MCF 10A (cell line): ENCODE results near the gene LY9. TPM values are rescaled to one million over a fixed set of nuclear protein-coding genes. Genes with fewer than 3 reads are reported as not detected.

Experiments
- BruUV-seq: library from RNA; stranded (reverse); fragments of 400-500 nt; replicated peaks from 2 replicates; lab custom pipeline; 2021; lab: Mats Ljungman, UMichigan
- CTCF ChIA-PET: fragments of 300-600 bp; sonication (Branson Sonifier 250); formaldehyde crosslinking; extraction: SDS; loops from one replicate; lab custom pipeline; 2021; ENCODE audit warnings: antibody characterized with exemption, inconsistent platforms; lab: Yijun Ruan, JAX
- POLR2A ChIA-PET: fragments of 300-600, 350-650 bp; sonication (Branson Sonifier 250); formaldehyde crosslinking; extraction: SDS; loops from one replicate; lab custom pipeline; 2020; ENCODE audit warnings: antibody characterized with exemption, inconsistent platforms; lab: Yijun Ruan, JAX
- DNase-seq: peaks from one replicate; pipeline ENCODE4 v3.0.0-alpha.2; 2018; ENCODE audit not compliant: unreplicated experiment
- H3K27ac Mint-ChIP-seq: one replicate; pipeline ENCODE4 v1.8.0; 2022; ENCODE audit warnings: mild to moderate bottlenecking, low read depth, mixed read lengths; ENCODE audit not compliant: unreplicated experiment
- H3K27me3 Mint-ChIP-seq: one replicate; pipeline ENCODE4 v1.8.0; 2022; ENCODE audit warnings: mixed read lengths; ENCODE audit not compliant: insufficient read depth, unreplicated experiment
- H3K36me3 Mint-ChIP-seq: one replicate; pipeline ENCODE4 v1.8.0; 2022; ENCODE audit warnings: mild to moderate bottlenecking, moderate library complexity, mixed read lengths; ENCODE audit not compliant: insufficient read depth, unreplicated experiment
- H3K4me1 Mint-ChIP-seq: one replicate; pipeline ENCODE4 v1.8.0; 2022; ENCODE audit warnings: mixed read lengths; ENCODE audit not compliant: insufficient read depth, unreplicated experiment
- H3K4me3 Mint-ChIP-seq: one replicate; pipeline ENCODE4 v1.8.0; 2022; ENCODE audit warnings: mild to moderate bottlenecking, moderate library complexity, mixed read lengths; ENCODE audit not compliant: unreplicated experiment
- H3K9me3 Mint-ChIP-seq: one replicate; pipeline ENCODE4 v1.8.0; 2022; ENCODE audit warnings: mixed read lengths; ENCODE audit not compliant: unreplicated experiment
- intact Hi-C: fragments of 100-400 bp; cut with micrococcal nuclease; formaldehyde crosslinking; loops from 2 replicates; pipeline ENCODE4 v1.14.1; 2022
- total RNA-seq: library from RNA; stranded (reverse); gene quantifications from 2 replicates; pipeline ENCODE4 v1.2.3, GENCODE V29; 2022
- TF ChIP-seq, protein P1 (sequence below): fragments of 200-600 bp; IDR thresholded peaks from one replicate; pipeline ENCODE4 v1.8.0; 2022; ENCODE audit warnings: antibody characterized with exemption, mild to moderate bottlenecking; ENCODE audit not compliant: unreplicated experiment

Gene LY9
- total RNA-seq, 1 experiment from 2014 or later = not detected

- Mint-ChIP-seq H3K27me3 (no peaks in the 10 kb centered on the region), H3K27ac (no peak overlapping the region), H3K4me1 (no peaks in the 10 kb centered on the region), H3K36me3 (no peaks in the 10 kb centered on the region), H3K4me3 (no peak overlapping the region), H3K9me3 (peaks cover 8% of the 10 kb centered on the region)
- DNase-seq = no peak
- intact Hi-C loops = no loop called here
- CTCF ChIA-PET = interaction anchor here (0.6 to 6.9 kb wide), 9 partner anchors 10 to 256 kb away, joined by 3 to 51 read pairs (median 5); no protein-coding TSS in a partner anchor
- no TSS peak for BruUV-seq
- POLR2A ChIA-PET = no interaction called here
- TF ChIP-seq, protein P1, sequence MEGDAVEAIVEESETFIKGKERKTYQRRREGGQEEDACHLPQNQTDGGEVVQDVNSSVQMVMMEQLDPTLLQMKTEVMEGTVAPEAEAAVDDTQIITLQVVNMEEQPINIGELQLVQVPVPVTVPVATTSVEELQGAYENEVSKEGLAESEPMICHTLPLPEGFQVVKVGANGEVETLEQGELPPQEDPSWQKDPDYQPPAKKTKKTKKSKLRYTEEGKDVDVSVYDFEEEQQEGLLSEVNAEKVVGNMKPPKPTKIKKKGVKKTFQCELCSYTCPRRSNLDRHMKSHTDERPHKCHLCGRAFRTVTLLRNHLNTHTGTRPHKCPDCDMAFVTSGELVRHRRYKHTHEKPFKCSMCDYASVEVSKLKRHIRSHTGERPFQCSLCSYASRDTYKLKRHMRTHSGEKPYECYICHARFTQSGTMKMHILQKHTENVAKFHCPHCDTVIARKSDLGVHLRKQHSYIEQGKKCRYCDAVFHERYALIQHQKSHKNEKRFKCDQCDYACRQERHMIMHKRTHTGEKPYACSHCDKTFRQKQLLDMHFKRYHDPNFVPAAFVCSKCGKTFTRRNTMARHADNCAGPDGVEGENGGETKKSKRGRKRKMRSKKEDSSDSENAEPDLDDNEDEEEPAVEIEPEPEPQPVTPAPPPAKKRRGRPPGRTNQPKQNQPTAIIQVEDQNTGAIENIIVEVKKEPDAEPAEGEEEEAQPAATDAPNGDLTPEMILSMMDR = no peak
Measured at GRCh38 chr1:160841079-160841478, 45.1 kb downstream of the LY9 start.

GRCh38 chr1:160844447-160845232 lies 48.7 kb downstream of the LY9 start:
- Mint-ChIP-seq H3K36me3 (no peaks in the 10 kb centered on the region), H3K27me3 (peaks cover 17% of the 10 kb centered on the region), H3K9me3 (peaks cover 8% of the 10 kb centered on the region), H3K4me3 (no peak overlapping the region), H3K27ac (no peak overlapping the region), H3K4me1 (no peaks in the 10 kb centered on the region)
- BruUV-seq = no TSS peak
- CTCF ChIA-PET = interaction anchor here (0.5 to 6.9 kb wide), 12 partner anchors 9 to 169 kb away, joined by 3 to 51 read pairs (median 3); no protein-coding TSS in a partner anchor
- peak; percentile 32 for DNase-seq
- POLR2A ChIA-PET = interaction anchor here (0.6 to 2.1 kb wide), 6 partner anchors 9 to 134 kb away, joined by 3 to 9 read pairs (median 4); no protein-coding TSS in a partner anchor
- TF ChIP-seq, protein P1 = no peak
- intact Hi-C loops = no loop called here

DNA sequence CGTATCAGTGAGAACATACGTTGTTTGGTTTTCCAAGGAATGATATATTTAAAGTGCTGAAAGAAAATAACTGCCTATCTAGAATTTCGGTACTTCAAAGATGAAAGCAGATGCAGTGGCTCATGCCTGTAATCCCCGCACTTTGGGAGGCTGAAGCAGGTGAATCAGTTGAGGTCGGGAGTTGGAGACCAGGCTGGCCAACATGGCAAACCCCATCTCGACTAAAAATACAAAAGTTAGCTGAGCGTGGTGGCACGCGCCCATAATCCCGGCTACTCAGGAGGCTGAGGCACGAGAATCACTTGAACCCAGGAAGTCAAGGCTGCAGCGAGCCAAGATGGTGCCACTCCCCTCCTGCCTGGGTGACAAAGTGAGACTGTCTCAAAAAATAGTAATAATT lies 50.3 kb downstream of the LY9 start:
- H3K27ac Mint-ChIP-seq = no peak overlapping the region
- TF ChIP-seq, protein P1 = no peak
- POLR2A ChIA-PET = interaction anchor here (1.4 kb wide), 1 partner anchor 11 kb away, joined by 4 read pairs; no protein-coding TSS in a partner anchor
- peaks cover 17% of the 10 kb centered on the region for H3K27me3 Mint-ChIP-seq
- H3K9me3 Mint-ChIP-seq = peaks cover 8% of the 10 kb centered on the region
- H3K4me1 Mint-ChIP-seq = no peaks in the 10 kb centered on the region
- BruUV-seq = no TSS peak
- intact Hi-C loops = no loop called here
- H3K36me3 Mint-ChIP-seq = no peaks in the 10 kb centered on the region
- no peak overlapping the region for H3K4me3 Mint-ChIP-seq
- DNase-seq = no peak
- CTCF ChIA-PET = interaction anchor here (0.6 to 5.2 kb wide), 5 partner anchors 11 to 135 kb away, joined by 3 to 27 read pairs (median 4); partner anchors contain the start of gene ITLN2

GRCh38 chr1:160850541-160850940 lies 54.6 kb downstream of the LY9 start:
- TF ChIP-seq, protein P1 = no peak
- Mint-ChIP-seq H3K27me3 (peaks cover 17% of the 10 kb centered on the region), H3K4me3 (no peak overlapping the region)

More at GRCh38 chr1:160850541-160850940, 54.6 kb downstream of the LY9 start:
- Mint-ChIP-seq H3K9me3 (peaks cover under 1% of the 10 kb centered on the region), H3K4me1 (peaks cover 6% of the 10 kb centered on the region), H3K36me3 (no peaks in the 10 kb centered on the region), H3K27ac (no peak overlapping the region)
- DNase-seq = no peak
- intact Hi-C loops = no loop called here
- BruUV-seq = no TSS peak
- CTCF ChIA-PET = interaction anchor here (0.7 to 2.0 kb wide), 8 partner anchors 14 to 195 kb away, joined by 3 to 8 read pairs (median 3); no protein-coding TSS in a partner anchor
- POLR2A ChIA-PET = interaction anchor here (0.6 to 1.0 kb wide), 2 partner anchors 16 to 234 kb away, joined by 3 read pairs; no protein-coding TSS in a partner anchor
